ENCODE data around the gene CCL25.

The CCL25 gene

DNA sequence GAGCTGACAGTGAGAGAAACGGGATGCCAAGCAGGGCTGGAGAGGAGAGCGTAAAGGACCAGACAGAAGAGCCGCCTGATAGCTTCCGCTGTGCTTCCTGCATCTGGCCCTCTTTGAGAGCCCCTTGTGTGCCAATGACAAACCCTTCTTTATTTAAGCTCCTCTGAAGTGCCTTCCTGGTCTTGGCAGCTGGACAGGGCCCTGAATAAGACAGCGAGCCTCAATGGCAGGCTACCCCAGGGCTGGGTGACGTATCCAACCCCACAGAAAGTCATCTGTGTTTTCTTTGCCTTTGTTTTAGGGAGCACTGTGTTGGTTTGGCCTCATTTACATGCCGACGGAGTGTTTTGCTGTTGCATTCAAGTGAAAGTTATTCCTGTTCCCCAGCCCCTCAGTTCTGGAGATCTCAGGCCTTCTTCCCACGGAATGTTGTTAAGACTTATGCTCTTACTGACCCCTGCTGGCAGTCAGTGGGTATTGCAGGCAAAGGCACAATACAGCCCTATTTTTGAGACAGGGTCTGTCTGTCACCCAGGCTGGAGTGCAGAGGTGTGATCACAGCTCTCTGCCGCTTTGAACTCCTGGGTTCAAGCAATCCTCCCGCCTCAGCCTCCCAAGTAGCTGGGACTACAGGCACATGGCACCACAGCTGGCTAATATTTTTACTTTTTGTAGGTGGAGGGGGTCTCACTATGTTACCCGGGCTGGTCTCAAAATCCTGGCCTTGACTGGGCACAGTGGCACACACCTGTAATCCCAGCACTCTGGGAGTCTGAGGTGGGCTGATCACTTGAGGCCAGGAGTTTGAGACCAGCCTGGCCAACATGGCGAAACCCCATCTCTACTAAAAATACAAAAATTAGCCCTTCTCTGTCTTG lies 16.8 kb downstream of the CCL25 start:
- peak; percentile 62 for TF ChIP-seq RAD21 (IDR thresholded peaks at IDR 0.05; ENCODE audit: low read depth)
- TF ChIP-seq TAF1 (IDR thresholded peaks at IDR 0.05; ENCODE audit: low read depth): no peak

DNA sequence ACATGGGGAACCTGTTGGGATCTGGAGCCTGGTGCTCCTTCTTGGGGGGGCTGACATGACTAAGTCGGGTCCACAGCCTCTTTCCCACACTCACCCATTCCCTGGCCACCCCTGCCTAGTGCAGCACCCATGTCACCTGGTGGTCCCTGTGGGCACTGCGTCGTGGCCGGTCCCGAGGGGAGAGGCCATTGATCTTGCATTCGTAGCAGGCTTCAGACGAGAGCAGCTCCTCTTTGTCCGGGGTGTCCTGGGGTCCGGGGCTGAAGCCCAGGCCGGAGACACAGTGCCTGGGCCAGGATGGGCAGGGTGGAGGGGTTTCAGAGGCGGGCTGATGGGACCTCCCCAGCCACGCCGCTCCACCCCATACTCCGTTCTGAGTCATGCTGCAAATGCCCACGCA lies 19.4 kb downstream of the CCL25 start:
- TF ChIP-seq USF1 (IDR thresholded peaks at IDR 0.05): no peak
- no peak for TF ChIP-seq CREB1 (IDR thresholded peaks at IDR 0.05; ENCODE audit: low read depth)
- TF ChIP-seq EGR1 (IDR thresholded peaks at IDR 0.05): no peak
- TF ChIP-seq YY1 (IDR thresholded peaks at IDR 0.05; ENCODE audit: low read depth): no peak
- no peak for TF ChIP-seq TAF1 (IDR thresholded peaks at IDR 0.05; ENCODE audit: low read depth)
- TF ChIP-seq TEAD4 (IDR thresholded peaks at IDR 0.05): no peak
- TF ChIP-seq NFIC (IDR thresholded peaks at IDR 0.05): no peak
- TF ChIP-seq EP300 (IDR thresholded peaks at IDR 0.05; ENCODE audit: borderline replicate concordance): no peak
- no peak for TF ChIP-seq CEBPB (IDR thresholded peaks at IDR 0.05)
- TF ChIP-seq, protein P1, sequence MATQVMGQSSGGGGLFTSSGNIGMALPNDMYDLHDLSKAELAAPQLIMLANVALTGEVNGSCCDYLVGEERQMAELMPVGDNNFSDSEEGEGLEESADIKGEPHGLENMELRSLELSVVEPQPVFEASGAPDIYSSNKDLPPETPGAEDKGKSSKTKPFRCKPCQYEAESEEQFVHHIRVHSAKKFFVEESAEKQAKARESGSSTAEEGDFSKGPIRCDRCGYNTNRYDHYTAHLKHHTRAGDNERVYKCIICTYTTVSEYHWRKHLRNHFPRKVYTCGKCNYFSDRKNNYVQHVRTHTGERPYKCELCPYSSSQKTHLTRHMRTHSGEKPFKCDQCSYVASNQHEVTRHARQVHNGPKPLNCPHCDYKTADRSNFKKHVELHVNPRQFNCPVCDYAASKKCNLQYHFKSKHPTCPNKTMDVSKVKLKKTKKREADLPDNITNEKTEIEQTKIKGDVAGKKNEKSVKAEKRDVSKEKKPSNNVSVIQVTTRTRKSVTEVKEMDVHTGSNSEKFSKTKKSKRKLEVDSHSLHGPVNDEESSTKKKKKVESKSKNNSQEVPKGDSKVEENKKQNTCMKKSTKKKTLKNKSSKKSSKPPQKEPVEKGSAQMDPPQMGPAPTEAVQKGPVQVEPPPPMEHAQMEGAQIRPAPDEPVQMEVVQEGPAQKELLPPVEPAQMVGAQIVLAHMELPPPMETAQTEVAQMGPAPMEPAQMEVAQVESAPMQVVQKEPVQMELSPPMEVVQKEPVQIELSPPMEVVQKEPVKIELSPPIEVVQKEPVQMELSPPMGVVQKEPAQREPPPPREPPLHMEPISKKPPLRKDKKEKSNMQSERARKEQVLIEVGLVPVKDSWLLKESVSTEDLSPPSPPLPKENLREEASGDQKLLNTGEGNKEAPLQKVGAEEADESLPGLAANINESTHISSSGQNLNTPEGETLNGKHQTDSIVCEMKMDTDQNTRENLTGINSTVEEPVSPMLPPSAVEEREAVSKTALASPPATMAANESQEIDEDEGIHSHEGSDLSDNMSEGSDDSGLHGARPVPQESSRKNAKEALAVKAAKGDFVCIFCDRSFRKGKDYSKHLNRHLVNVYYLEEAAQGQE (IDR thresholded peaks at IDR 0.05; ENCODE audit: low read depth): no peak
- no peak for TF ChIP-seq FOXM1 (IDR thresholded peaks at IDR 0.05; ENCODE audit: borderline replicate concordance, low read depth)
- TF ChIP-seq TCF12 (IDR thresholded peaks at IDR 0.05; ENCODE audit: low read depth): no peak
- no peak for TF ChIP-seq ZBTB7A (IDR thresholded peaks at IDR 0.05; ENCODE audit: low read depth)

DNA sequence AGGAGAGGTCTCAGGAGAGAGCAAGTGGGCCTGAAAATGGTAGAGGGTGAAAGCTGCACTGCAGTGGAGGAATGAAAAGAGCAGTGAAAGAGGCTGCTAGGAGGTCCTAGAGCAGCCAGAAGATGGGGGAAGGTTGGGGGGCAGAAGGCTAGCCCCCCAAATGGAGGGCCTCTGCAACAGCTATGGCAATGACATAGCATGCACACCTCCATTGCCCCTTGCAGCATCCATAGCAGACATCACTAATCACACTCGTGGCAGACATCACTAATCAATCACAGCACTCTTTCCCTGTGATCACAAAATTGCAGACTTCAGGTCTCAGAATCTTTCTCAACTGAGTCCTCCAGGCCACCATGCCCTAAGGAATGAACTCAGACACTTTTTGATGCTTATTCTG lies 21.9 kb downstream of the CCL25 start:
- TF ChIP-seq YY1 (IDR thresholded peaks at IDR 0.05; ENCODE audit: low read depth): peak; percentile 58; the same call in 1 of the 2 replicates
- TF ChIP-seq TAF1 (IDR thresholded peaks at IDR 0.05; ENCODE audit: low read depth): no peak
- no peak for TF ChIP-seq NFIC (IDR thresholded peaks at IDR 0.05)

DNA sequence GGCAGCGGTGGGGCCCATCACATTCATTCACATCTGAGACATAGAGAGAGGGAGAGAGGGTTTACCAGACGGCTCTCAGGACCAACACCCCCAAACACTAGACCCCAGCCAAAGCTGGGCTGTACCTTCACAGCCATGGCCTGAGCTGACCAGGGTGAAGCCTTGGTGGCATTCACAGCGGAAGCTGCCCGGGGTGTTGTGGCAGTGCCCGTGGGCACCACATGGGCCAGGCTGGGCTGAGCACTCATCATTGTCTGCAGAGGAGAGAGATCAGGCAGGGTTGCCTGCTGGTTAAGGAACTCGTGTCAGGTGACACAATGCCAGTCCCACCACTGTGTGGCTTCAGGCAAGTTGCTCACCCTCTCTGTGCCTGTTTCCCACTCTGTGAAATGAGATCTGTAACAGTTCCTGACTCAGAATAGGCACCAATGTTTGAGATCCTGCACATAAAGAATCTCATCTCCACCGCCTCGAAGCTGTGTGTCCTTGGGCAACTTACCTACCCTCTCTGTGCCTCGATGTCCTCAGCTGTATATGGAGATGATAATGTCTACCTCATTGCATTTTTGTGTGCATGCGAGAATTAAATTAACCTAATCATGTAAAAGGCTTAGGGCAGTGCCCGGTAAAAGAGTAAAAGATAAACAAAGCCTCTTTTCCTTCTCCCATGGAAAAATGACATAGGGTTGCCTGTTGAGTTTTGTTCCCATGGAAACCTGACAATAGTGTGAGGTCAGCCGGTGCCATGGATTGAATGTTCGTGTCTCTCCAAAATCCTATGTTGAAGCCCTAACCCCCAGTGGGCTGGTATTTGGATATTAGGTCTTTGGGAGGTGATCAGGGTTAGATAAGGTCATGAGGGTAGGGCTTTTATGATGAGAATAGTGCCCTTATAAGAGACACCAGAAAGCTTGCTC lies 22.9 kb downstream of the CCL25 start:
- no peak for TF ChIP-seq TEAD4 (IDR thresholded peaks at IDR 0.05)
- TF ChIP-seq ZBTB7A (IDR thresholded peaks at IDR 0.05; ENCODE audit: low read depth): no peak
- no peak for TF ChIP-seq EP300 (IDR thresholded peaks at IDR 0.05; ENCODE audit: borderline replicate concordance)
- TF ChIP-seq RAD21 (IDR thresholded peaks at IDR 0.05; ENCODE audit: low read depth): no peak
- no peak for TF ChIP-seq EGR1 (IDR thresholded peaks at IDR 0.05)
- no peak for TF ChIP-seq NFIC (IDR thresholded peaks at IDR 0.05)
- TF ChIP-seq YY1 (IDR thresholded peaks at IDR 0.05; ENCODE audit: low read depth): no peak
- TF ChIP-seq TCF12 (IDR thresholded peaks at IDR 0.05; ENCODE audit: low read depth): no peak
- no peak for TF ChIP-seq CREB1 (IDR thresholded peaks at IDR 0.05; ENCODE audit: low read depth)
- TF ChIP-seq, protein P1 (IDR thresholded peaks at IDR 0.05; ENCODE audit: low read depth): no peak
- TF ChIP-seq, protein P2, sequence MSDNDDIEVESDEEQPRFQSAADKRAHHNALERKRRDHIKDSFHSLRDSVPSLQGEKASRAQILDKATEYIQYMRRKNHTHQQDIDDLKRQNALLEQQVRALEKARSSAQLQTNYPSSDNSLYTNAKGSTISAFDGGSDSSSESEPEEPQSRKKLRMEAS (IDR thresholded peaks at IDR 0.05): no peak
- TF ChIP-seq USF1 (IDR thresholded peaks at IDR 0.05): no peak
- TF ChIP-seq CEBPB (IDR thresholded peaks at IDR 0.05): no peak
- TF ChIP-seq FOXM1 (IDR thresholded peaks at IDR 0.05; ENCODE audit: borderline replicate concordance, low read depth): no peak
- TF ChIP-seq TAF1 (IDR thresholded peaks at IDR 0.05; ENCODE audit: low read depth): no peak

- TF ChIP-seq TAF1 (IDR thresholded peaks at IDR 0.05; ENCODE audit: low read depth): no peak
- no peak for TF ChIP-seq CEBPB (IDR thresholded peaks at IDR 0.05)
- no peak for TF ChIP-seq RAD21 (IDR thresholded peaks at IDR 0.05; ENCODE audit: low read depth)
- TF ChIP-seq ZBTB7A (IDR thresholded peaks at IDR 0.05; ENCODE audit: low read depth): no peak
- no peak for TF ChIP-seq NFIC (IDR thresholded peaks at IDR 0.05)
- TF ChIP-seq USF1 (IDR thresholded peaks at IDR 0.05): no peak
- TF ChIP-seq, protein P1 (IDR thresholded peaks at IDR 0.05; ENCODE audit: low read depth): no peak
- no peak for TF ChIP-seq YY1 (IDR thresholded peaks at IDR 0.05; ENCODE audit: low read depth)
- TF ChIP-seq, protein P2 (IDR thresholded peaks at IDR 0.05): no peak
- no peak for TF ChIP-seq EP300 (IDR thresholded peaks at IDR 0.05; ENCODE audit: borderline replicate concordance)
- TF ChIP-seq FOXM1 (IDR thresholded peaks at IDR 0.05; ENCODE audit: borderline replicate concordance, low read depth): no peak
Measured at GRCh38 chr19:8079988-8080387, 27.4 kb downstream of the CCL25 start.

Data from Ishikawa (cell line).